HG02981 (cell line): ENCODE results near the gene PROZ.

Source experiments
- ATAC-seq: cut with Tn5 transposase; IDR thresholded peaks from one replicate; pipeline ENCODE4 v1.9.1; 2021; ENCODE audit warnings: mild to moderate bottlenecking, moderate library complexity; ENCODE audit not compliant: unreplicated experiment

The PROZ gene

GRCh38 chr13:113176280-113176679 lies 17.8 kb downstream of the PROZ start:
- ATAC-seq, result no peak

- no peak for ATAC-seq
Measured at GRCh38 chr13:113176822-113177221, 18.4 kb downstream of the PROZ start.

GRCh38 chr13:113178070-113178895 lies 19.8 kb downstream of the PROZ start:
- no peak for ATAC-seq

- ATAC-seq, result no peak
Measured at GRCh38 chr13:113178896-113179167, 20.4 kb downstream of the PROZ start.

- no peak for ATAC-seq
Measured at GRCh38 chr13:113179374-113180230, 21.2 kb downstream of the PROZ start.

- ATAC-seq, result no peak
Measured at GRCh38 chr13:113182046-113182445, 23.6 kb downstream of the PROZ start.

- no peak for ATAC-seq
Measured at GRCh38 chr13:113183450-113184129, 25.1 kb downstream of the PROZ start.

- ATAC-seq, result no peak
Measured at GRCh38 chr13:113184568-113185440, 26.4 kb downstream of the PROZ start.

- peak; percentile 94 for ATAC-seq
Measured at GRCh38 chr13:113186061-113186900, 27.8 kb downstream of the PROZ start.

- ATAC-seq, result no peak
Measured at GRCh38 chr13:113187263-113187669, 28.8 kb downstream of the PROZ start.

GRCh38 chr13:113187883-113188665 lies 29.6 kb downstream of the PROZ start:
- no peak for ATAC-seq

GRCh38 chr13:113190181-113190580 lies 31.7 kb downstream of the PROZ start:
- ATAC-seq, result no peak

- no peak for ATAC-seq
Measured at GRCh38 chr13:113192279-113192678, 33.8 kb downstream of the PROZ start.

- ATAC-seq, result no peak
Measured at GRCh38 chr13:113192902-113193301, 34.5 kb downstream of the PROZ start.

GRCh38 chr13:113195360-113195759 lies 36.9 kb downstream of the PROZ start:
- ATAC-seq, result no peak

GRCh38 chr13:113196970-113197737 lies 38.7 kb downstream of the PROZ start:
- ATAC-seq, result no peak

GRCh38 chr13:113201815-113202214 lies 43.4 kb downstream of the PROZ start:
- no peak for ATAC-seq

- ATAC-seq, result no peak
Measured at GRCh38 chr13:113202912-113203311, 44.5 kb downstream of the PROZ start.
